GM12878 (cell line): ENCODE results near the gene PCCB. TPM values are rescaled to one million over a fixed set of nuclear protein-coding genes. Genes with fewer than 3 reads are reported as not detected.

Source experiments
- ATAC-seq: fragments of 200-7000 bp; cut with Tn5 transposase; 3 replicates; pipeline ENCODE4 v1.9.1; 2020; ENCODE audit warnings: mild to moderate bottlenecking, moderate library complexity
- BruUV-seq: library from RNA; stranded (reverse); fragments of 400-500 nt; replicated peaks from 2 replicates; lab custom pipeline; 2021; lab: Mats Ljungman, UMichigan
- CTCF ChIA-PET: fragments of 300-600 bp; sonication (Branson Sonifier 250); formaldehyde crosslinking; extraction: SDS; loops from one replicate; lab custom pipeline; 2021; ENCODE audit warnings: inconsistent platforms; lab: Yijun Ruan, JAX
- POLR2A ChIA-PET: fragments of 350-600 bp; formaldehyde crosslinking; extraction: SDS; loops from one replicate; lab custom pipeline; 2021; ENCODE audit warnings: inconsistent platforms; lab: Charles Lee
- RAD21 ChIA-PET: fragments of 300-600 bp; sonication (Branson Sonifier 250); formaldehyde crosslinking; loops from one replicate; lab custom pipeline; 2023; ENCODE audit warnings: antibody characterized with exemption; ENCODE audit not compliant: unreplicated experiment; lab: Charles Lee
- SMC1A ChIA-PET: fragments of 300-600 bp; sonication (Branson Sonifier 250); formaldehyde crosslinking; loops from one replicate; lab custom pipeline; 2023; ENCODE audit not compliant: unreplicated experiment, uncharacterized antibody; lab: Charles Lee
- DNase-seq: peaks from one replicate; pipeline ENCODE4 v3.0.0-alpha.2; 2011; ENCODE audit warnings: low read depth, low spot score
- FAIRE-seq: peaks from 3 replicates; lab custom pipeline; 2011; peaks lifted over from hg19 to GRCh38; lab: Jason Lieb, UNC
- H2AFZ ChIP-seq: 2 replicates; pipeline ENCODE4 v1.6.0; 2011; ENCODE audit warnings: low read depth, low read length, control low read depth; ENCODE audit not compliant: control insufficient read depth
- H3K27ac ChIP-seq: 2 replicates; pipeline ENCODE4 v1.5.1; 2011; ENCODE audit warnings: control low read depth; ENCODE audit not compliant: control insufficient read depth, insufficient read depth
- H3K27me3 ChIP-seq, 2 experiments: replicated peaks in 1 of 2; 2 replicates each; pipeline versions ENCODE4 v1.6.0 to v1.6.1; 2011; ENCODE audit warnings: low read length in 1 of 2; ENCODE audit not compliant: control insufficient read depth in 2 of 2, insufficient read depth in 2 of 2
- H3K36me3 ChIP-seq, 2 experiments: 2 replicates each; pipeline ENCODE4 v1.5.1; 2011; ENCODE audit warnings: low read length in 1 of 2; ENCODE audit not compliant: control insufficient read depth in 2 of 2, insufficient read depth in 2 of 2
- H3K4me1 ChIP-seq: 2 replicates; pipeline ENCODE4 v1.6.1; 2011; ENCODE audit warnings: mild to moderate bottlenecking, low read length, moderate library complexity, mixed read lengths; ENCODE audit not compliant: control insufficient read depth, insufficient read depth
- H3K4me2 ChIP-seq: 2 replicates; pipeline ENCODE4 v1.6.0; 2011; ENCODE audit warnings: control low read depth; ENCODE audit not compliant: control insufficient read depth, insufficient read depth
- H3K4me3 ChIP-seq: fragments of 200-600 bp; sonication (generic); 2 replicates; pipeline ENCODE4 v1.5.1; 2016
- H3K79me2 ChIP-seq: 2 replicates; pipeline ENCODE4 v1.6.0; 2011; ENCODE audit warnings: low read length; ENCODE audit not compliant: control insufficient read depth, insufficient read depth
- H3K9ac ChIP-seq: 2 replicates; pipeline ENCODE4 v1.8.0; 2011; ENCODE audit warnings: low read length, control low read depth, mixed read lengths; ENCODE audit not compliant: control insufficient read depth, insufficient read depth
- H3K9me3 ChIP-seq: replicated peaks from 3 replicates; pipeline ENCODE4 v1.5.1; 2011; ENCODE audit warnings: mild to moderate bottlenecking, low read length; ENCODE audit not compliant: control insufficient read depth, insufficient read depth
- H4K20me1 ChIP-seq: 2 replicates; pipeline ENCODE4 v1.6.0; 2011; ENCODE audit not compliant: control insufficient read depth, insufficient read depth
- ASH2L ChIP-seq: fragments of 300-600, 200-600 bp; sonication (generic); IDR thresholded peaks from 2 replicates; pipeline ENCODE4 v1.6.1; 2017; ENCODE audit warnings: low read depth, mild to moderate bottlenecking, borderline replicate concordance
- ATF2 ChIP-seq: IDR thresholded peaks from 2 replicates; pipeline ENCODE4 v1.6.1; 2012; ENCODE audit warnings: low read length, inconsistent platforms
- ATF7 ChIP-seq: fragments of 450-650 bp; IDR thresholded peaks from 2 replicates; pipeline ENCODE4 v1.6.1; 2016; ENCODE audit warnings: low read depth, mild to moderate bottlenecking
- BACH1 ChIP-seq: fragments of 450-650 bp; IDR thresholded peaks from 2 replicates; pipeline ENCODE4 v1.6.1; 2017; ENCODE audit warnings: mild to moderate bottlenecking, borderline replicate concordance
- EED ChIP-seq: sonication (generic); IDR thresholded peaks from 2 replicates; pipeline ENCODE4 v1.6.1; 2016; ENCODE audit warnings: antibody characterized with exemption, low read depth
- EGR1 ChIP-seq, 2 experiments: IDR thresholded peaks; 1 replicate in 1 of 2; 2 replicates in 1 of 2; pipeline ENCODE4 v1.6.1; 2011 to 2012; ENCODE audit warnings: low read depth in 2 of 2, low read length in 2 of 2, borderline replicate concordance in 1 of 2, mild to moderate bottlenecking in 1 of 2, moderate library complexity in 1 of 2
- GABPA ChIP-seq: IDR thresholded peaks from 2 replicates; pipeline ENCODE4 v1.6.1; 2014; ENCODE audit warnings: antibody characterized with exemption, low read depth, mild to moderate bottlenecking, inconsistent platforms
- HCFC1 ChIP-seq: fragments of 150-350 bp; IDR thresholded peaks from 2 replicates; pipeline ENCODE4 v1.6.1; 2014; ENCODE audit warnings: low read length
- HDAC2 ChIP-seq: fragments of 200-600 bp; sonication (generic); IDR thresholded peaks from 2 replicates; pipeline ENCODE4 v1.6.1; 2017
- HDAC6 ChIP-seq: fragments of 200-600 bp; sonication (generic); IDR thresholded peaks from one replicate; pipeline ENCODE4 v1.8.0; 2017; ENCODE audit warnings: antibody characterized with exemption; ENCODE audit not compliant: unreplicated experiment
- HDGF ChIP-seq: fragments of 450-650 bp; IDR thresholded peaks from 2 replicates; pipeline ENCODE4 v1.6.1; 2016; ENCODE audit warnings: antibody characterized with exemption
- JUNB ChIP-seq: IDR thresholded peaks from 2 replicates; pipeline ENCODE4 v1.6.1; 2016; ENCODE audit warnings: antibody characterized with exemption, mild to moderate bottlenecking
- MLLT1 ChIP-seq: fragments of 450-650 bp; IDR thresholded peaks from 2 replicates; pipeline ENCODE4 v1.6.1; 2016; ENCODE audit warnings: mild to moderate bottlenecking
- MYB ChIP-seq: fragments of 150-350 bp; IDR thresholded peaks from 2 replicates; pipeline ENCODE4 v1.6.1; 2014; ENCODE audit warnings: mild to moderate bottlenecking, low read depth, low read length, borderline replicate concordance
- NFIC ChIP-seq: IDR thresholded peaks from 2 replicates; pipeline ENCODE4 v1.6.1; 2012; ENCODE audit warnings: low read depth, mild to moderate bottlenecking, inconsistent platforms, low read length, moderate library complexity
- NFYA ChIP-seq: IDR thresholded peaks from 2 replicates; pipeline ENCODE4 v1.6.1; 2011; ENCODE audit warnings: low read depth, mild to moderate bottlenecking, low read length, improper control_type of control experiment, borderline replicate concordance
- PKNOX1 ChIP-seq: fragments of 450-650 bp; IDR thresholded peaks from 2 replicates; pipeline ENCODE4 v1.6.1; 2016; ENCODE audit warnings: mild to moderate bottlenecking
- SIX5 ChIP-seq: IDR thresholded peaks from 2 replicates; pipeline ENCODE4 v1.6.1; 2011; ENCODE audit warnings: mild to moderate bottlenecking, low read depth, low read length, moderate library complexity; ENCODE audit not compliant: severe bottlenecking
- SMARCA5 ChIP-seq: fragments of 450-650 bp; IDR thresholded peaks from 2 replicates; pipeline ENCODE4 v1.6.1; 2017; ENCODE audit warnings: mild to moderate bottlenecking
- SUZ12 ChIP-seq: fragments of 200-600 bp; sonication (generic); IDR thresholded peaks from one replicate; pipeline ENCODE4 v1.6.1; 2018; ENCODE audit warnings: antibody characterized with exemption, mild to moderate bottlenecking; ENCODE audit not compliant: unreplicated experiment
- ZSCAN29 ChIP-seq: fragments of 450-650 bp; IDR thresholded peaks from 2 replicates; pipeline ENCODE4 v1.6.1; 2017; ENCODE audit warnings: mild to moderate bottlenecking, moderate library complexity
- whole genome bisulfite sequencing: methylation state at CpG from one replicate; pipeline ENCODE4 v1.1.6; 2016; ENCODE audit warnings: low lambda C conversion rate; ENCODE audit not compliant: insufficient replicate concordance, insufficient coverage; ENCODE audit errors: missing lambda C conversion rate; 5-methylcytosine and 5-hydroxymethylcytosine counted together
- in situ Hi-C: fragments of 300-500 bp; cut with MboI; formaldehyde crosslinking; loops from 9 replicates; pipeline ENCODE4 v1.14.3; 2018; ENCODE audit warnings: mixed read lengths
- intact Hi-C: fragments of 100-400 bp; cut with micrococcal nuclease; formaldehyde crosslinking; loops from one replicate; pipeline ENCODE4 v1.14.2; 2022; ENCODE audit not compliant: unreplicated experiment
- polyA plus RNA-seq, 11 experiments: library from polyadenylated mRNA; depleted of rRNA in 4 of 11; unstranded in 6 of 11; stranded (reverse) in 5 of 11; fragments of >200 nt; fragmentation: Nextera tagmentation in 4 of 11; fragmentation: Illumina TruSeq in 1 of 11; extraction: Ambion mirVana in 4 of 11; extraction: Trizol in 1 of 11; gene quantifications; 1 replicate in 1 of 11; 2 replicates in 10 of 11; pipeline versions ENCODE4 v1.2.1 to v1.2.3, GENCODE V29; 2011 to 2016; ENCODE audit warnings: inconsistent platforms in 2 of 11, missing spikeins in 2 of 11, low read depth in 1 of 11
- total RNA-seq, 4 experiments: library from RNA; depleted of rRNA in 3 of 4; stranded (reverse); fragments of >200 nt in 3 of 4; fragmentation: Illumina TruSeq in 1 of 4; extraction: Trizol in 1 of 4; gene quantifications; 2 replicates each; pipeline versions ENCODE4 v1.2.1 to v1.2.3, GENCODE V29; 2013 to 2021

Gene PCCB
- total and polyA plus RNA-seq, 10 of the 15 experiments (the other 5 are each of a cell fraction or from before 2014, with no cell fraction given), result 67.2 to 133 (median 86.9) TPM

DNA sequence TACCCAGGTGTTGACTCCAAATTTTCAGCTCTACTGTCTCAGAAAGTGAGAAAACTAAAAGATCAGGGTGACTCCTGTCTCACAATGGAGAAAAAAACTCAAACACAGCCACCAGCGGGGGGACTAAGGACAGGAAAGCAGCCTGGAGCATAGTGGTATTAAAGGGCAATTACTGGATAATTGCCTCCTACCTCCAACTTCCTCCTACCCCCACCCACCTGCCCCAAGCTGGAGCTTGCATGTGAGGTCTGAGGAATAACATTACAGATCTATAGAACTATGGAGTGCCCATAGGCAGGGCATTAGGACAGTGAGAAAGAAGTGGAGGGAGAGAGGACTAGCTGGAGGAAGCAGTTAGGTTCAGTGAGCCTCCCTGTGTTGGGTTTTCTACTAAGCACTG lies 2.7 kb upstream of the PCCB start (continued):
- TF ChIP-seq PKNOX1, result no peak
- no peak for TF ChIP-seq MYB
- TF ChIP-seq HCFC1, result no peak

DNA sequence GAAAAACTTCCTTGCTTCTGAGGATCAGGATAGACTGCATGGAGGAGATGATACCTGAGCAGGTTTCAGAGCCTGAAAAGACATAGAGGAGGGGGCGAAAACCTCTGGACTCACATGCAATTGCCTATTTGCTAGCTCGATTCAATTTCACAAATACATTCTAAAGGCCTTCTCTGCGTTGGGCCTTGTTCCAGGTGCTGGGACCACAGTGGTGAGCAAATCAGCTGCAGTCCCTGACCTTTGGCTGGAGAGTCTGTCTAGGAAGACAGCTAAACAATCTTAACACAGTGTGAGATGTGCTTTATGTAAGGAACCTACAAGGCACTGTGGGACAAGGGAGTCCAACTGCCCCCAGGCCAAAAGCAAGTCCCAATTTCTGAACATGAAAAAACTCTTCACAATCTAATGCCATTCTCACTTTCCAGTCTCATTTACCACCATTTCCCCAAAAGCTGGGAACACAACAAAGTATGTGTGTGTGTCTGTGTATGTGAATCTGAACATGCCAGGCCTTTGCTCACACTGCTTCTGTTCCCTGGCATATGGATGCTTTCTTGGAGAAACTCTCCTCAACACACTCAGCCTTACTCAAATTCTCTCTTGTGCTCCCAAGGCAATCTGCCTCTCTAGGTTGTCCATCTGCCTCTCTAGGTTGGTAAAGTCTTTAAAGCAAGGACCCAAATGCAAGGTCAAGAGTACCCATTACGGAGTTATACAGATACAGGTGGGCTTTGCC lies 2.1 kb upstream of the PCCB start:
- SMC1A ChIA-PET, result interaction anchor here (1.2 to 1.4 kb wide), 2 partner anchors 19 to 139 kb away, joined by 3 read pairs; no protein-coding TSS in a partner anchor
- H3K27me3 ChIP-seq, result no peaks in the 10 kb centered on the region
- RAD21 ChIA-PET, result interaction anchor here (1.2 to 1.5 kb wide), 2 partner anchors 169 to 173 kb away, joined by 5 to 6 read pairs; no protein-coding TSS in a partner anchor
- peaks cover 13% of the 10 kb centered on the region for H3K79me2 ChIP-seq
- intact Hi-C loops, result no loop called here
- CTCF ChIA-PET, result interaction anchor here (1.2 to 7.2 kb wide), 2 partner anchors 51 to 172 kb away, joined by 3 to 43 read pairs; no protein-coding TSS in a partner anchor
- 83% methylated on average over 4 of the region's 4 CpGs for WGBS
- no peaks in the 10 kb centered on the region for H3K36me3 ChIP-seq
- no peak overlapping the region for H2AFZ ChIP-seq
- H3K27ac ChIP-seq, result no peak overlapping the region
- H3K4me1 ChIP-seq, result peaks cover 15% of the 10 kb centered on the region
- no peak overlapping the region for H3K4me3 ChIP-seq
- ATAC-seq, result no peak
- FAIRE-seq, result no peak
- no peak overlapping the region for H3K9ac ChIP-seq
- DNase-seq, result no peak
- no TSS peak for BruUV-seq
- POLR2A ChIA-PET, result no interaction called here
- in situ Hi-C loops, result loop anchor here (5.0 kb wide), 1 partner anchor 51 kb away; the partner anchor contains the start of gene MSL2
- no peaks in the 10 kb centered on the region for H3K9me3 ChIP-seq
- no peaks in the 10 kb centered on the region for H4K20me1 ChIP-seq
- no peak overlapping the region for H3K4me2 ChIP-seq
- TF ChIP-seq MLLT1, result no peak
- no peak for TF ChIP-seq JUNB
- no peak for TF ChIP-seq ZSCAN29
- TF ChIP-seq EGR1 (IDR thresholded peaks at IDR 0.05; ENCODE audit: borderline replicate concordance in 1 of 2, low read depth in 2 of 2, low read length in 2 of 2), result no peak
- no peak for TF ChIP-seq SIX5
- TF ChIP-seq SMARCA5, result no peak
- TF ChIP-seq ASH2L, result no peak
- no peak for TF ChIP-seq SUZ12
- TF ChIP-seq EED, result no peak
- TF ChIP-seq HDAC2, result no peak
- TF ChIP-seq HDAC6, result no peak
- no peak for TF ChIP-seq NFYA
- no peak for TF ChIP-seq NFIC
- TF ChIP-seq HDGF, result no peak
- no peak for TF ChIP-seq BACH1
- TF ChIP-seq ATF7, result no peak
- TF ChIP-seq ATF2, result no peak
- no peak for TF ChIP-seq GABPA
